Measurements from ENCODE around the gene LRRC7. TPM values are rescaled to one million over a fixed set of nuclear protein-coding genes. Genes with fewer than 3 reads are reported as not detected.
"Not testable (repeated sequence)": the region's sequence is repeated elsewhere in the genome, so short reads cannot be mapped to it uniquely, and the experiment has no call there.

The LRRC7 gene
- polyA plus RNA-seq, 3 donors = 4.7 to 9.9 (median 7.9) TPM

DNA sequence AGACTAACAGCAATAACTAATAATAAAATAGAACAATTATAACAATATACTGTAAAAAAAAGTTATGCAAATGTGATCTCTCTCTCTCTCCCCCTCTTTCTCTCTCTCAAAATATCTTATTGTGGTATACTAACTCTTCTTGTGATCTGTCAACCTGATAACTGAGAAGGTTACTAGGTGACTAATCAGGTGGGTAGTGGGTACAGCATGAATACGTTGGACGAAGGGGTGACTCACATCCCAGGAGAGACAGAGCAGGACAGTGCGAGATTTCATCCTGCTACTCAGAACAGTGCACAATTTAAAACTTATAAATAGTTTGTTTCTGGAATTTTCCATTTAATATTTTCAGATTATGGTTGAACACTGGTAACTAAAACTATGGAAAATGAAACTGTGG lies 380.1 kb downstream of the LRRC7 start:
- no peak for DNase-seq

- DNase-seq = no peak
These were observed 385.0 kb downstream of the LRRC7 start for GRCh38 chr1:69952676-69953075.

- DNase-seq = not testable (repeated sequence)
These were observed 394.7 kb downstream of the LRRC7 start for GRCh38 chr1:69962452-69962851.

DNA sequence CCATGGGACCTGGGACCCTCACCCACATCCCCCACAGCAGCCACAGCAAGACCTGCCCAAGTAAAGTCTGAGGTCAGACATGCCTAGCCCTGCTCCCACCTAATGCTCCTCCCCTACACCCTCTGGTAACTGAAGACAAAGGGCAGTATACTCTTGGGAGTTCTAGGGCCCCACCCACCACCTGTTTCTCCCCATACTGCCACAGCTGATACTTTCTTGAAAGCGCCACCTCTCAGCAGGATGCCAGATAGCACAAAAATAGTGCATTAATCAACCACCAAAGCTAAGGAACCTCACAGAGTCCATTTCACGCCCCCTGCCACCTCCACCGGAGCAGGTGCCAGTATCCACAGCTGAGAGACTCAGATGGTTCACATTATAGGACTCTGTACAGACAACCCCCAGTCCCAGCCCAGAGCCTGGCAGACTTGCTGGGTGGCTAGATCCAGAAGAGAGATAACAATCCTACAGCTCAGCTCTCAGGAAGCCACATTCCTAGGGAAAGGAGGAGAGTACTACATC lies 399.6 kb downstream of the LRRC7 start:
- no peak for DNase-seq

- DNase-seq = no peak
These were observed 409.2 kb downstream of the LRRC7 start for GRCh38 chr1:69976896-69977295.

DNA sequence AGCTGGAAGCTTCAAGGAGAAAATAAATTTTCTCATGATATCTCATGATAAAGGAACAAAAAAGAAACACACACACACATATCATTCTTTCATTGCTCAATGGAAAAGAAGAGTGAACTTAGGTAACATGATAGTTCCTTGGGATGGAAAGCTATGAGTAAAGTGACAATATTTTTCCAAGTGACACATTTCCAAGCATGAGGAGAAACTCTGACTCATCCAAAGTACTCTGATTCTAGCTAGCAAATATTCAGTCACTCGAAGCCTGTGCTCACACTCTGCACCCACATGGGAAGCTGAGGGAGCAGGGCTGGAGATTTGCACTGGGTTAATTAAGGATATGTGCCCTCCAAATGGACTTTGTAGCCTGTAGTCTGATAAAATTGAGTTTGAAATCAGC lies 415.3 kb downstream of the LRRC7 start:
- DNase-seq = no peak

DNA sequence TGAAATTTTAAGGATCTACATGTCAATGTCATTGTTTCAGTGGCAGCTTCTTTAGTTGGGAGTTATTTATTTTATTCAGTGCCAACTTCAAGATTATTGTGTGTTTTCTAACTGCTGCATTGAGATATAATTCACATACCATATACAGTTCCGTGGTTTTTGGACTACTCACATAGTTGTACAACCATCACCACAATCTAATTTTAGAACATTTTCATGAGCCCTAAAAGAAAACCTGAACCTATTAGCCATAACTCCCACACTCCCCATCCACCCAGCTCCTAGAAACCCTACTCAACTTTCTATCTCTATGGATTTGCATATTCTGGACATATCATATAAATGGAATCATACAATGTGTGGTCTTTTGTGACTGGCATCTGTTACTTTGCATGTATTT lies 417.7 kb downstream of the LRRC7 start:
- DNase-seq = no peak

DNA sequence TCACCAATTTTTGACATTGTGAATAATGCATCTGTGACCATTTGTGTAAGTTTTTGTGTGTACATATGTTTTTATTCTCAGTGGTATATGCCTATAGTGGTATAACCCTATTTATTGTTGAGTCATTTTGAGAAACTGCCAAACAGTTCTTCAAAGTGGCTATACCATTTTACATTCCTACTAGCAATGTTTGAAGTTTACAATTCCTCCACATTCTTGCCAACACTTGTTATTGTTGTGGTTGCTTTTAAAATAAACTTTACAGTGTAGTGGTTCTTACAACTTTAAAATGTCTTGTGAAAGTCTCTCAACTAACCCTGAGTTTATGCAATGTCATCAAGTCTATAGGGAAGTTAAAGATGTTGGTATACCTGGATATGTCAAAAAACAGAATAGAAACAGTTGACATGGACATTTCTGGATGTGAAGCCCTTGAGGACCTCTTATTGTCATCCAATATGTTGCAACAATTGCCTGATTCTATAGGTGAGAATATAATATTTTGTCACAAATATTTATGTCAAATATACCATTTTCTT lies 418.2 kb downstream of the LRRC7 start:
- no peak for DNase-seq

GRCh38 chr1:69987881-69988280 lies 420.2 kb downstream of the LRRC7 start:
- no peak for DNase-seq

DNA sequence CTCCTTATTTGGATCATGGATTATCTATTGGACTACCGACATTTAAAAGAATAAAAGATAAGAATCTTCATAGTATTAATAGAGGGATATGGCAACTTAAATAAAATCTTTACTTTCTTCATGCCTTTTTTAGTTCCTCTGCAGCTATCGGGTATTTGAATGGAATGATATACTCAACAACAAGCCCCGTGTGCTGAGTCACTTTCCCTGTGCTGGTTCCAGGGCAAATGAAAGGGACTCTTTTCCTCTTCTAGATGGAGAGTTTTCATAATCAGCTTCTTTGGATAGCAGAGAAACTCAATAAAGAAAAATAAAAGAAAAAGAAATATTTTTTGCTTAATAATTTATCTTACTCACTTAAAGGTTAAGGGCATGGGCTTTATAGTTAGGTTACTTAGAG lies 423.9 kb downstream of the LRRC7 start:
- no peak for DNase-seq

GRCh38 chr1:69992594-69992993 lies 424.9 kb downstream of the LRRC7 start:
- DNase-seq = no peak

- DNase-seq = peak; percentile 31
These were observed 426.1 kb downstream of the LRRC7 start for GRCh38 chr1:69993810-69994209.

DNA sequence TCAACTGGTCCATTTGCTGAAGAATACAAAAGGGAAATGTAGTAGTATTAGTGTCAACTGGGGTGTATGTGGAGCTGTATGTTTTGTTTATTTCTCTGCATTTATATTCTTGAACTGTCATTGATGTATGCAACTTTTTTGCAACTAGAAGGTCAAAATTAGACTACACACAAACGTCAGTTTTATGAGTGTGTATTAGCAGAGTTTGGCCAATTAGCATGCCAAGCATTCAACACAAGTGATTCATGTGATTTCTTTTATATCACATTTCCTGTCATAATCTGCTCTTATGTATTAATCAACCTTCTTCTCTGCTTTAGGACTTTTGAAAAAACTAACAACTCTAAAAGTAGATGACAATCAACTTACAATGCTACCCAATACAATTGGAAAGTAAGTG lies 426.5 kb downstream of the LRRC7 start:
- no peak for DNase-seq

GRCh38 chr1:69998847-69999246 lies 431.1 kb downstream of the LRRC7 start:
- DNase-seq = no peak

- no peak for DNase-seq
These were observed 435.6 kb downstream of the LRRC7 start for GRCh38 chr1:70003211-70003908.

GRCh38 chr1:70005386-70006034 lies 437.8 kb downstream of the LRRC7 start:
- DNase-seq = no peak

DNA sequence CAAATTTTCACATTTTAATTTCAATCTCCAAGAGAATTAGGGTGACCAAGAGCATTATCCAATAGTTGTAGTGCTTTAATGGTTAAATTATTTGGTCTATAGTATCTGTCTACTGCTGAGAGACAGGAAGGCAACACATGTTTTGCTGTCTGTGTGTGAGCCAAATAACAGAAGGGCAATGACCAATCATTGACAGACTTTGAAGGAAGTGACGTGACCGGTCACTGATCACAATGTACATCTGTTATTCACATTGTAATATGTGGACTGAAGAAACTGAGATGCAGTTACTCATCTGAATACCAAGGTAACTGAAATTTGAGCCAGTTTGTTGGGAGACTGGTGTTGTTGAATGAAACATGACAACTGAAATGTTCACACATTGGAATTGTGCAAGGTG lies 440.9 kb downstream of the LRRC7 start:
- no peak for DNase-seq

- no peak for DNase-seq
These were observed 450.0 kb downstream of the LRRC7 start for GRCh38 chr1:70017770-70018169.

- no peak for DNase-seq
These were observed 456.6 kb downstream of the LRRC7 start for GRCh38 chr1:70024272-70024671.

GRCh38 chr1:70025052-70025451 lies 457.3 kb downstream of the LRRC7 start:
- no peak for DNase-seq

GRCh38 chr1:70025846-70026245 lies 458.1 kb downstream of the LRRC7 start:
- no peak for DNase-seq

DNA sequence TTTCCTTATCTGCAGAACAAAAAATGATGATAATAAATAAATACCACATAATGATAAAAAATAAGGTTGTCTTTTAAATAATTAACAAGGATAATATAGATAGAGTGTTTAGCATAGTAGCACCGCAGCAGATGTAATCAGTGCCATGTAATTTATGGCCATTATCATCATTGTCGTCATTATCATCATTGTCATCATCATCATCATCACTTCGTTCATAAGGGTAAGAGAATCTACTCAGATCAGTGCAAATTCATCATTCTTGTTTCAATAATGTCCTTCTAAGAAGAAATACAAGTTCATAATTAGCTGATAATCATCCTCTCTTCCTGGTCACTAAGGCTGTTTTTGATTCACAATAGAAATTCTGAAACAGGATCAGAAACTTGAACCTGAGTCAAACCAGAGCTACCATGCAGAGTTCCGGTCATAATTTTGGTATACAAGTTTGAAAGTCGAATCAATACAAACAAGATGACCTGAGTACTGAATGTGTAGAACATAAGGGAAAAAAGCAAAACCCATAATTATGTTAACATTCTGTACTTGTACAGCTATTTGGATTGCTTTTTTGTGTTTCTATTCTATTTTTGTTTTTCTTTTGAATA lies 465.6 kb downstream of the LRRC7 start:
- DNase-seq = no peak

DNA sequence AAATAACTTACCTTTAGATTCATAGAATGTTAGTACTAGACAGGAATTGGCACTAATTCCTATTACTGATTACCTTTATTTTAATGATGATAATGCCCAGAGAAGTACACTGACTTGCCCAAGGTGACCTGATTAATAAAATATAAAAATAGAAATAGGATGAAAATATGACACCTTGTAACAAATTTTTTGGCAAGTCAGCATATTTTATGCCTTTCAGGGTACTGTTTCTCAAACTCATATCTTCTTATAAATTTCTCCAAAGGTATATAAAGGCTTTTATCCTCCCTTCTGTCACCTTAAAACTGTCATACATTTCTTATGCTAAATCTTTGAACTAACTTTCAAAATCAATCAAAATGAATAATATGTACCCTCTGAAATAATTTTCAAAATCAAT lies 466.2 kb downstream of the LRRC7 start:
- no peak for DNase-seq

All from renal pelvis (tissue), 4 donors.